ENCODE results near the gene CCDC190. TPM values are rescaled to one million over a fixed set of nuclear protein-coding genes. Genes with fewer than 3 reads are reported as not detected.
"Not testable (repeated sequence)": the region's sequence is repeated elsewhere in the genome, so short reads cannot be mapped to it uniquely, and the experiment has no call there.

CCDC190 gene
- total and polyA plus RNA-seq, 2 donors from 2014 or later: 0.60 TPM; not detected in 1

DNA sequence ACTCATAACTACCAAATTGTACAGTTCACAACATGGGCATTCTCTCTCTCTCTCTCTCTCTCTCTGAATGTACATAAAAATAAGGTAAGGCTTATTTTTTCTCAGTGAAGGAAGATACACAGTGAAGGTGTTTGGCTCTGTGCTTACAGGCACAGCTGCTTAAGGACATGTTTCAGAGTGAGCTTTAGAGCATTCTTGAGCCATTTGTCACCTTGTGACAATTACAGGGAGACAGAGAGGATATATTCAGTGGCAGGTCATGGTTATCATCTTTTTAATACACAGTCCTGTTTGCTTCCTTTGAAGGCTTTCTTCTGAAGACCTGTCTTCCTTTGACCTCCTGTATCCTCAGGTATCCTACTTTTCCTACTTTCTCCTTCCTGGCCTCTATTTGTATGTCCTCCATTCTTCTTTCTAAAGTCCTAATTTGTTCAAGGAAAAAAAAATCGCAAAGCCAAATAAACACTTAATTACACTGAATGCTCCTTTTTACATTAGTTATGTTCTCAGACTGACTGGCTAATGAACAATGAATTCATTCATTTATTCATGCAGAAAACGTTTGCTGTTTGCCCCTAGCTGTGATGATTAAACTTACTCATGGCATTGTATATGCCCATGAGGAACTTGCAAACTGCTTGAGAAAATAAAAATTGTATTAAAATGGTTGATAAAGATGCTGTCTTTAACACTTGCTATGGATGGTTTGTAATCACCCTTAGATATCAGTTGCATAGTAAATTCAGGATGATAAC, 37.0 kb downstream of the CCDC190 start:
- TF ChIP-seq, protein P1, sequence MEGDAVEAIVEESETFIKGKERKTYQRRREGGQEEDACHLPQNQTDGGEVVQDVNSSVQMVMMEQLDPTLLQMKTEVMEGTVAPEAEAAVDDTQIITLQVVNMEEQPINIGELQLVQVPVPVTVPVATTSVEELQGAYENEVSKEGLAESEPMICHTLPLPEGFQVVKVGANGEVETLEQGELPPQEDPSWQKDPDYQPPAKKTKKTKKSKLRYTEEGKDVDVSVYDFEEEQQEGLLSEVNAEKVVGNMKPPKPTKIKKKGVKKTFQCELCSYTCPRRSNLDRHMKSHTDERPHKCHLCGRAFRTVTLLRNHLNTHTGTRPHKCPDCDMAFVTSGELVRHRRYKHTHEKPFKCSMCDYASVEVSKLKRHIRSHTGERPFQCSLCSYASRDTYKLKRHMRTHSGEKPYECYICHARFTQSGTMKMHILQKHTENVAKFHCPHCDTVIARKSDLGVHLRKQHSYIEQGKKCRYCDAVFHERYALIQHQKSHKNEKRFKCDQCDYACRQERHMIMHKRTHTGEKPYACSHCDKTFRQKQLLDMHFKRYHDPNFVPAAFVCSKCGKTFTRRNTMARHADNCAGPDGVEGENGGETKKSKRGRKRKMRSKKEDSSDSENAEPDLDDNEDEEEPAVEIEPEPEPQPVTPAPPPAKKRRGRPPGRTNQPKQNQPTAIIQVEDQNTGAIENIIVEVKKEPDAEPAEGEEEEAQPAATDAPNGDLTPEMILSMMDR (IDR thresholded peaks at IDR 0.05; ENCODE audit: borderline replicate concordance, extremely low read depth, insufficient read depth): no peak
- H3K27me3 ChIP-seq (ENCODE audit: control insufficient read depth, insufficient read depth, low read length): no peaks in the 10 kb centered on the region
- H3K27ac ChIP-seq (ENCODE audit: low read depth in 2 of 2, low read length in 2 of 2): no peak overlapping the region
- DNase-seq (no peak), FAIRE-seq (no peak)
- no peaks in the 10 kb centered on the region for H3K9me3 ChIP-seq (ENCODE audit: control insufficient read depth in 2 of 3, insufficient read depth in 1 of 3, low read length in 3 of 3)
- no peak overlapping the region for H3K4me3 ChIP-seq (ENCODE audit: low read length in 3 of 3)
- intact Hi-C loops (cut with DNase I): no loop called here
- no peak overlapping the region for H3K9ac ChIP-seq (ENCODE audit: low read length in 3 of 3)
- no peaks in the 10 kb centered on the region for H3K36me3 ChIP-seq (ENCODE audit: control insufficient read depth in 2 of 3, insufficient read depth in 3 of 3, low read length in 3 of 3)
- H3K4me1 ChIP-seq (ENCODE audit: control insufficient read depth in 2 of 3, insufficient read depth in 2 of 3, low read depth in 1 of 3, low read length in 3 of 3): peaks cover 0 to 8% (median 0%) of the 10 kb centered on the region in 3 donors

DNA sequence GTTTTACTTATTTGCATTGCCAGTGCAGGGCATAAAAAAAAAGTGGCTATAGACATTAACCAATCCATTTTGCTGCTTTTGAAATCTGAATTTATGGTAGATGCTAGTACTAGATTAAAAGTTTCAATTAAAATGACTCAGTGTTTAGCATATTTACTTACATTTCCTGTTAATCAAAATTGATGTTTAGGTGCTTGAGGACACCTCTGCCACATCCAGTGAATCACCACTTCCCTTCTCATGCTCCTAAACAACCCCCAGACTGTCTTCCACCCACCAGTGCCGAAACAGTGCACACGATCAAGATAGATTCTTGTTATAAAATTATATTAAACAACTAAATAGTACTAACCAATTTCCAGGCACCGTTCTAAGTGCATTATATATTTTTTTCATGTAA, 37.7 kb downstream of the CCDC190 start:
- TF ChIP-seq, protein P1 (IDR thresholded peaks at IDR 0.05; ENCODE audit: borderline replicate concordance, extremely low read depth, insufficient read depth): no peak
- H3K27me3 ChIP-seq (ENCODE audit: control insufficient read depth, insufficient read depth, low read length): no peaks in the 10 kb centered on the region
- H3K4me1 ChIP-seq (ENCODE audit: control insufficient read depth in 2 of 3, insufficient read depth in 2 of 3, low read depth in 1 of 3, low read length in 3 of 3): peaks cover 0 to 8% (median 0%) of the 10 kb centered on the region in 3 donors
- H3K36me3 ChIP-seq (ENCODE audit: control insufficient read depth in 2 of 3, insufficient read depth in 3 of 3, low read length in 3 of 3): no peaks in the 10 kb centered on the region
- no peaks in the 10 kb centered on the region for H3K9me3 ChIP-seq (ENCODE audit: control insufficient read depth in 2 of 3, insufficient read depth in 1 of 3, low read length in 3 of 3)
- no peak overlapping the region for H3K4me3 ChIP-seq (ENCODE audit: low read length in 3 of 3)
- FAIRE-seq: no peak
- DNase-seq: no peak
- intact Hi-C loops (cut with DNase I): no loop called here
- H3K9ac ChIP-seq (ENCODE audit: low read length in 3 of 3): no peak overlapping the region
- no peak overlapping the region for H3K27ac ChIP-seq (ENCODE audit: low read depth in 2 of 2, low read length in 2 of 2)

DNA sequence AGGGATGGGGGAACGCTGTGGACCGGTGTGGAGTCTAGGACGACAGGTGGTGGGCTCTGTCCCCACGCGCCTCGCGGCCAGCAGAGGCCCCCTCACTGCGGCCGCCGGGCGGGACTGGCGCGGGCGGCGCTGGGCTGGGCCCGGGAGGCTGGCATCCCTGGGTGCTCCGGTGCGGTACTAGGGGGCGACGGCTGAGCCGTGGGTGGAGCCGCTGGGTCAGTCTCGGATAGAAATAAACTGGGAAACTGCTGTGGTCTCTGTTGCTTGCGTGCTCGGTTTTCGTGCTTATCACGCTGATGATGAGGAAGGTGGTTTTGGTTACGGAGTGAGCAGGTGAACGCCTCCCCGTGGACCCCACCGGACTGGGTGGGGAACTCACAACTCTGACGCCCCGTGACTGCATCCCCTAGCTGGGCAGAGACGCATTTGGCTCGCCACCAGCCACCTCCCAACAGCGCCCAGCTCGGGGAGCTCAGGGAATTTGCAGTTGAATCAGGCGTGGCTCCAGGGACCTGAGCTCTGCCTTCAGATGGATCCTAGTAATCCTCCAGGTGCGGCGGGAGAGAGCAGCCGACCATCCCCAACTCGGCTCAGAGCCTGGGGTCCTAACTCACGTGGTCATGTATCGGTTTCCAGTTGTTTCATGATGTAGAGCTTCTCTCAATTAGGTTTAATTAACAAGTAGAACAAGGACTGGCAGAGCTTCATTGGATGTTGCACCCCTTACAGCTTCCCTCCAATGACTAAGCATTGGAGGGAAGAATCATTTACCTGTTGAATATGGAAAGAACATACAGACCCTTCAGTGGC, 38.4 kb downstream of the CCDC190 start:
- no peaks in the 10 kb centered on the region for H3K9me3 ChIP-seq (ENCODE audit: control insufficient read depth in 2 of 3, insufficient read depth in 1 of 3, low read length in 3 of 3)
- DNase-seq (peak; percentile 48 to 54 (median 53)), FAIRE-seq (no peak)
- no peaks in the 10 kb centered on the region for H3K27me3 ChIP-seq (ENCODE audit: control insufficient read depth, insufficient read depth, low read length)
- intact Hi-C loops (cut with DNase I): no loop called here
- peaks cover 0 to 8% (median 0%) of the 10 kb centered on the region in 3 donors for H3K4me1 ChIP-seq (ENCODE audit: control insufficient read depth in 2 of 3, insufficient read depth in 2 of 3, low read depth in 1 of 3, low read length in 3 of 3)
- no peaks in the 10 kb centered on the region for H3K36me3 ChIP-seq (ENCODE audit: control insufficient read depth in 2 of 3, insufficient read depth in 3 of 3, low read length in 3 of 3)
- H3K9ac ChIP-seq (ENCODE audit: low read length in 3 of 3): no peak overlapping the region
- TF ChIP-seq, protein P1 (IDR thresholded peaks at IDR 0.05; ENCODE audit: borderline replicate concordance, extremely low read depth, insufficient read depth): no peak
- peak overlapping the region; percentile 47 to 61 (median 58) for H3K4me3 ChIP-seq (ENCODE audit: low read length in 3 of 3)
- no peak overlapping the region for H3K27ac ChIP-seq (ENCODE audit: low read depth in 2 of 2, low read length in 2 of 2)

DNA sequence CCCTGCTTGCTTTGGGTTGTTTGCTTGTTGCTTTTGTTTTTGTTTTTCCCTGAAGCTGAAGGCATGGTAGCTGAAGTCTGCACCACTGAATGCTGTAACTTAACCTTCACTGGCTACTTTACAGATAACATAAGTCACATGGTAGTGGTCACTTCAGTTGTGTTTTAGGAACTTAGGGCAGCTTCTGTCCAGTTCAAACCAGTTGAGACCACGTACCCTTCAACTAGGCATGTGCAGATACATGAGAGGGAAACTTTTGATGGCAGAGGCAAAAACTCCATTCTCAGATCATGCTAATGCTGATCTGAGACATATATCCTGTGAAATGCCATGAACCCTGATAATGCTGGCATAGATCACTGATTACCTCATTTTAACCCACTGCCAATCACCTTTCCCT, 42.3 kb downstream of the CCDC190 start:
- H3K27me3 ChIP-seq (ENCODE audit: control insufficient read depth, insufficient read depth, low read length); H3K9ac ChIP-seq (ENCODE audit: low read length in 3 of 3); H3K36me3 ChIP-seq (ENCODE audit: control insufficient read depth in 2 of 3, insufficient read depth in 3 of 3, low read length in 3 of 3); FAIRE-seq; DNase-seq; H3K27ac ChIP-seq (ENCODE audit: low read depth in 2 of 2, low read length in 2 of 2); intact Hi-C loops (cut with DNase I); H3K4me1 ChIP-seq (ENCODE audit: control insufficient read depth in 2 of 3, insufficient read depth in 2 of 3, low read depth in 1 of 3, low read length in 3 of 3); H3K4me3 ChIP-seq (ENCODE audit: low read length in 3 of 3); H3K9me3 ChIP-seq (ENCODE audit: control insufficient read depth in 2 of 3, insufficient read depth in 1 of 3, low read length in 3 of 3): not testable (repeated sequence)

DNA sequence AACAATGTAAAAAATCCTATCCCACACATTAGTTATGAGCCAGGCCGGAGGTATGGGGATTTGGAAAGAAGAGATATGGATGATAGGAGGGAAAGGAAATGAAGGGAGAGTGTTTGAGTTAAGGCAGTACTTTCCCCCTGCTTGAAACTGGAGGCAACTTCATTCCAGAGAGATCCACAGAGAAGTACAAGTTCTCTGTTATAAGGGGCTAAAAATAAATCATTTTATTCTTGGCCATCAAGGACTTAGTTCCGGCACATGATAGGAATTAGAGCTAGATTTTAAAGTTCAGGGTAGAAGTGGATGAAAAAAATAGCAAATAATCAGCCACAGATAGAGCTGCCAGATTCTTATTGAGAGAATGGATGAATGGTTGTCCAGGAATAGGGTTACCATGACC, 42.8 kb downstream of the CCDC190 start:
- H3K27ac ChIP-seq (ENCODE audit: low read depth in 2 of 2, low read length in 2 of 2); H3K4me1 ChIP-seq (ENCODE audit: control insufficient read depth in 2 of 3, insufficient read depth in 2 of 3, low read depth in 1 of 3, low read length in 3 of 3); FAIRE-seq; H3K9ac ChIP-seq (ENCODE audit: low read length in 3 of 3); H3K9me3 ChIP-seq (ENCODE audit: control insufficient read depth in 2 of 3, insufficient read depth in 1 of 3, low read length in 3 of 3); H3K36me3 ChIP-seq (ENCODE audit: control insufficient read depth in 2 of 3, insufficient read depth in 3 of 3, low read length in 3 of 3); intact Hi-C loops (cut with DNase I); DNase-seq; H3K4me3 ChIP-seq (ENCODE audit: low read length in 3 of 3); H3K27me3 ChIP-seq (ENCODE audit: control insufficient read depth, insufficient read depth, low read length): not testable (repeated sequence)

DNA sequence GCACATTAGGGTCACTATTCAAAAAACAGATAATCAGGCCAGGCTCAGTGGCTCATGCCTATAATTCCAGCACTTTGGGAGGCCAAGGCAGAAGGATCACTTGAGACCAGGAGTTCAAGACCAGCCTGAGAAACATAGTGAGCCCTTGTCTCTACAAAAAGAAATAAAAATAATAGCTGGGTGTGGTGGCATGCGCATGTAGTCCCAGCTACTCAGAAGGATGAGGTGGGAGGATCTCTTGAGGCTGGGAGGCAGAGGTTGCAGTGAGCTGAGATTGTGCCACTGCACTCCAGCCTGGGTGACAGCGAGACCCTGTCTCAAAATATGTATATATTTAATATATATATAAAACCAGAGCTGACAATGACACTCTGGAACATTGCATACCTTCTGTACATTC, 48.6 kb downstream of the CCDC190 start:
- H3K4me1 ChIP-seq (ENCODE audit: control insufficient read depth in 2 of 3, insufficient read depth in 2 of 3, low read depth in 1 of 3, low read length in 3 of 3); H3K9me3 ChIP-seq (ENCODE audit: control insufficient read depth in 2 of 3, insufficient read depth in 1 of 3, low read length in 3 of 3); H3K4me3 ChIP-seq (ENCODE audit: low read length in 3 of 3); H3K27ac ChIP-seq (ENCODE audit: low read depth in 2 of 2, low read length in 2 of 2); FAIRE-seq; H3K27me3 ChIP-seq (ENCODE audit: control insufficient read depth, insufficient read depth, low read length); DNase-seq; intact Hi-C loops (cut with DNase I); H3K9ac ChIP-seq (ENCODE audit: low read length in 3 of 3); H3K36me3 ChIP-seq (ENCODE audit: control insufficient read depth in 2 of 3, insufficient read depth in 3 of 3, low read length in 3 of 3): not testable (repeated sequence)
